HUES64 (cell line): ENCODE measurements around the gene VDR.
A peak's percentile ranks its signal among the peaks of the same experiment; 100 is the strongest.

Experiments
- H3K27ac ChIP-seq: 2 replicates; pipeline ENCODE4 v1.7.0; 2013; ENCODE audit warnings: low read depth, low read length, inconsistent platforms
- H3K27me3 ChIP-seq: 2 replicates; pipeline ENCODE4 v1.6.1; 2013; ENCODE audit warnings: mild to moderate bottlenecking, low read length; ENCODE audit not compliant: insufficient read depth
- H3K36me3 ChIP-seq: 2 replicates; pipeline ENCODE4 v1.6.1; 2013; ENCODE audit warnings: mild to moderate bottlenecking, low read length; ENCODE audit not compliant: insufficient read depth
- H3K4me1 ChIP-seq: 2 replicates; pipeline ENCODE4 v1.6.1; 2013; ENCODE audit warnings: mild to moderate bottlenecking, low read length, moderate library complexity; ENCODE audit not compliant: insufficient read depth
- H3K4me3 ChIP-seq: 2 replicates; pipeline ENCODE4 v1.5.1; 2013; ENCODE audit warnings: mild to moderate bottlenecking, low read length, moderate library complexity
- H3K9ac ChIP-seq: 2 replicates; pipeline ENCODE4 v1.6.1; 2013; ENCODE audit warnings: mild to moderate bottlenecking, low read depth, low read length
- H3K9me3 ChIP-seq: 2 replicates; pipeline ENCODE4 v1.6.1; 2013; ENCODE audit warnings: low read depth, low read length; ENCODE audit not compliant: insufficient read depth
- WGBS: fragments of 150-250, 120-280 bp; methylation state at CpG from one replicate; pipeline ENCODE4 v1.1.7; 2013; ENCODE audit warnings: missing lambda C conversion rate; 5-methylcytosine and 5-hydroxymethylcytosine counted together

Gene VDR

DNA sequence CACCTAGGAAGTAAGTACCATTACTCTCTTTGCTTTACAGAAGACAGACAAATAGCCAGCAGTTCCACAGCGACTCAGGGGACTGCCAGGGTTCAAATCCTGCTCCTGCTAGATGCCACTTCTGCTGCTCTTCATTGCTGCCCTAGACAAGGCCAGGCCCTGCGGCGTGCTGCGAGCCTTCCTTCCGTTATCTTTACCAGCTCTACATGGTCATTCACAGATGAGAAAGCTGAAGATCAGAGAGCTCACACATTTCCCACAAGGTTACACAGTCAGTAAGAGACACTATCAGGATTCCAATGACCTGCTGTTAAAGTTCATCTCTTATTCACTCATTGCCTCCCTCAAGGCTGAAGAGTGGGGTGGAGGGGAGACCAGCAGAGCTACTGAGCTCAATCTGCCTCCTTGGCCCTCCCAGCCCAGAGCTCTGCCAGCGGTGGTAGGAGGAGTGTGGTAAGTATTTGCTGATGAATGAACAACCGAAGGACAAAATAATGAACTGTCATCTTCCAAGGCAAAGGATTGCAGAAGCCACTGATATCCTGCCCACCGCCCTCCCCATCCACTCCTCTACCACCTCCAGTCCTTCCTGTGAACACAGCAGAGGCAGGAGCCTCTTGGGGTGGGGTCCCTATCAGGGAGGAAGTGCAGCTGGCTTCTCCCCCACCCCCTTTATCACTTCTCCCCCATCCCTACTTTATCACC, 70.4 kb downstream of the VDR start:
- 94% methylated on average over 8 of the region's 8 CpGs for WGBS
- Histone ChIP-seq H3K4me1 (peaks cover 3% of the 10 kb centered on the region), H3K27me3 (no peaks in the 10 kb centered on the region), H3K36me3 (no peaks in the 10 kb centered on the region), H3K9ac (no peak overlapping the region), H3K27ac (no peak overlapping the region), H3K4me3 (no peak overlapping the region), H3K9me3 (no peaks in the 10 kb centered on the region)

- Histone ChIP-seq H3K4me1 (peaks cover 9% of the 10 kb centered on the region), H3K27ac (no peak overlapping the region)
- WGBS, result 91% methylated on average over 12 of the region's 12 CpGs
Measured at GRCh38 chr12:47833591-47834012, 71.2 kb downstream of the VDR start.

DNA sequence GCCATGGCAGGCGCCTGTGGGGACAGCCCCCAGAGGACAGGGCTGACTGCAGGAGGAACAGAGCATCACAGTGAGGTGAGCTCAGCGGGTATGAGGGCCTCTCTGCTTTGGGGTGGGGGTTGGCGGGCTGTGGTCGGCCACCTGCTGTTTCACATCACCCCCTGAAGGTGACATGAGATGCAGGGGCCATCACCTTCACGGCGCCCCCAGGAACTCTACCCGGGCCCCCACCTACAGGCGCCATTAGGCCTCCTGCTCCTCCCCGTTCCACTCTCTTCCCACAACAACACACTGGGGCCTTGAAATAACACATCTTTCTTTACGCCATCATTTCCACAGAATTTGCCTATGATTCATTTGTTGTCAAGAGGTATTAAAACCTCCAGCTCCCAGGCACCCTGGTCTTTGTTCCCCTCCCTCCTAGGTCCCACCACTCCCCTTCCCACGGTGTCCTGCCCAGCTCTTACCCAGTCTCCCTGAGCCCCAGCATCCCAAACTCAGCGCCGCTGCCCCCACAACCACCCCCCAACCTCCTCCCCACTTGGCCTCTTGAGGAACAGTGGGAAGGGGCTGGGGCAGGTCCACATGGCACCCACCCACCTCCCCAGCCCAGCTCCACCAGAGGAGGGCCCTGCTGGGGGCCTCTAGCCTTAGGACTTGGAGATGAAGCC, 72.4 kb downstream of the VDR start:
- no peak overlapping the region for H3K9ac ChIP-seq
- H3K27me3 ChIP-seq, result no peaks in the 10 kb centered on the region
- H3K9me3 ChIP-seq, result no peaks in the 10 kb centered on the region
- H3K36me3 ChIP-seq, result no peaks in the 10 kb centered on the region
- no peak overlapping the region for H3K4me3 ChIP-seq
- peaks cover 8% of the 10 kb centered on the region for H3K4me1 ChIP-seq
- H3K27ac ChIP-seq, result no peak overlapping the region
- 88% methylated on average over 13 of the region's 13 CpGs for WGBS

More at GRCh38 chr12:47833591-47834012, 71.2 kb downstream of the VDR start:
- Histone ChIP-seq H3K36me3 (no peaks in the 10 kb centered on the region), H3K27me3 (no peaks in the 10 kb centered on the region), H3K9ac (no peak overlapping the region), H3K9me3 (no peaks in the 10 kb centered on the region), H3K4me3 (no peak overlapping the region)

DNA sequence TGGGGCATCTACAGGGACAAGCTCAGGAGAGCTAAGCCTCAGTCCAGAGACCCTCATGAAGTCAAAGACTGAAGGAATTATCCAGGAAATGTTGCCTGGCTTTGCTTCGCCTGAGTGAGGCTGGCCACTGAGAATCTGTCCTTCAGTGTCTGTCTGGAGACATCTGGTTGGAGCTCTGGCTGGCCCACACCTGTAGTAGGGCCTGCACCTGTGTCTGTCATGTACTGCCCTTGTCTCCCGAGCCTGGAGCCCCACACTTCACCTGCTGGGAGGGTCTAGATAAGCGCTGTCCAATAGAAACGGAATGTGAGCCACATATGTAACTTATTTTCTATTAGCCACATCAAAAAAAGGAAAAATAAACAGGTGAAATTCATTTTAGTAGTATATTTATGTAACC, 75.2 kb downstream of the VDR start:
- H3K4me3 ChIP-seq, result no peak overlapping the region
- H3K9ac ChIP-seq, result no peak overlapping the region
- H3K27me3 ChIP-seq, result no peaks in the 10 kb centered on the region
- no peak overlapping the region for H3K27ac ChIP-seq
- H3K4me1 ChIP-seq, result peaks cover 14% of the 10 kb centered on the region
- 56% methylated on average over 4 of the region's 4 CpGs for WGBS
- no peaks in the 10 kb centered on the region for H3K9me3 ChIP-seq
- no peaks in the 10 kb centered on the region for H3K36me3 ChIP-seq

GRCh38 chr12:47828976-47829482, 75.8 kb downstream of the VDR start:
- Histone ChIP-seq H3K4me1 (peaks cover 16% of the 10 kb centered on the region), H3K4me3 (no peak overlapping the region)

GRCh38 chr12:47828008-47828975, 76.5 kb downstream of the VDR start:
- H3K4me1 ChIP-seq, result peaks cover 16% of the 10 kb centered on the region
- H3K9me3 ChIP-seq, result no peaks in the 10 kb centered on the region
- H3K27me3 ChIP-seq, result no peaks in the 10 kb centered on the region
- WGBS, result 88% methylated on average over 13 of the region's 14 CpGs
- no peak overlapping the region for H3K9ac ChIP-seq
- H3K36me3 ChIP-seq, result no peaks in the 10 kb centered on the region
- H3K4me3 ChIP-seq, result no peak overlapping the region
- H3K27ac ChIP-seq, result no peak overlapping the region

More at GRCh38 chr12:47828976-47829482, 75.8 kb downstream of the VDR start:
- H3K27ac ChIP-seq, result no peak overlapping the region
- 0 out of 2 replicates have a peak overlapping the region, but pooled peaks have one; percentile 17 for H3K9ac ChIP-seq
- no peaks in the 10 kb centered on the region for H3K27me3 ChIP-seq
- no peaks in the 10 kb centered on the region for H3K9me3 ChIP-seq
- H3K36me3 ChIP-seq, result no peaks in the 10 kb centered on the region
- WGBS, result 54% methylated on average over 7 of the region's 7 CpGs

DNA sequence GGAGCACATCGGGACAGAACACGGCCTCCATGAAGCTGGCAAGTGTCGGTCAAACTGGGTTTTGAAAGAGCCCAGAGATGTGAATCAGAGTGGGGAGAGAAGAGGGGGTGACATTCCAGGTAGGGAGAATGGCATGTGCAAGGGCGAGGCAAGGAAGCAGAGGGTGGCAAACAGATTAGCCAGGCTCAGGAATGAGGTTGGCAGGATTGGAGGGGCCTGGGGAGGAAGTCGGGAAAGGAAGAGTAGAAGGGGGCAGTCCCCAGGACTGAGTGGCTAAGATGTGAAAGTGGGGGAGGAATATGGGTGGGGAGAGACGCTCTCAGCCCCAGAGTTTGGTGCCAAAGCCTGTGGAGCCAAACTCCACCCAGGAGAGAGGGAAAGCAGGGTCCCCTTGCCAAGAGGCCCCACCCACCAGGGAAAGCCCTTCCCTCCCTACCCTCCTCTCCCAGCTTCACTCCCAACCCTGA, 79.6 kb downstream of the VDR start:
- no peak overlapping the region for H3K9ac ChIP-seq

GRCh38 chr12:47824635-47825034, 80.2 kb downstream of the VDR start:
- Histone ChIP-seq H3K9me3 (no peaks in the 10 kb centered on the region), H3K27me3 (no peaks in the 10 kb centered on the region), H3K9ac (no peak overlapping the region), H3K4me3 (no peak overlapping the region), H3K27ac (no peak overlapping the region), H3K36me3 (no peaks in the 10 kb centered on the region), H3K4me1 (peaks cover 33% of the 10 kb centered on the region)
- WGBS, result 84% methylated on average over 2 of the region's 3 CpGs

More for the DNA sequence above, 79.6 kb downstream of the VDR start:
- Histone ChIP-seq H3K4me3 (no peak overlapping the region), H3K36me3 (no peaks in the 10 kb centered on the region), H3K27ac (no peak overlapping the region), H3K4me1 (peaks cover 33% of the 10 kb centered on the region), H3K9me3 (no peaks in the 10 kb centered on the region), H3K27me3 (no peaks in the 10 kb centered on the region)
- WGBS, result 84% methylated on average over 6 of the region's 6 CpGs

DNA sequence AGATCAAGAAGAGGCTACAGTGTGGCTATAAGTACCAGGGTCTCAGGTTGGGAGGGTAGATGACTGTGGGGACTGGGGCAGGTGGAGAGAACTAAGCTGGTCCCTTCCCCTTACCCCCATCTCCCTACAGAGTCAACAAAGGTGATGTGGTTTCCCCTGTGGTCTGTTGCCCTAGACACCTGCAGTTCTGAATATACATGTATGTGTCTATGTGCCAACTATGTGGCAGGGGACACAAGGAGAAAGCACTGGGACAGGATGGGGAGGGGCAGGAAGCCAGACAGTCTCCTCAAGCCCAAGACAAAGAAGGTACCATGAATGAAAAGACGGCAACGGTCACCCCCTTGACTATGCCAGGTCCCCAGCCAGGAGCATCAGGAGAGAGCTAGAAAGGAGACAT, 80.6 kb downstream of the VDR start:
- Histone ChIP-seq H3K27ac (no peak overlapping the region), H3K27me3 (no peaks in the 10 kb centered on the region), H3K4me3 (no peak overlapping the region), H3K9ac (no peak overlapping the region), H3K36me3 (no peaks in the 10 kb centered on the region), H3K9me3 (no peaks in the 10 kb centered on the region), H3K4me1 (peaks cover 30% of the 10 kb centered on the region)
- WGBS, result 79% methylated on average over 2 of the region's 2 CpGs

DNA sequence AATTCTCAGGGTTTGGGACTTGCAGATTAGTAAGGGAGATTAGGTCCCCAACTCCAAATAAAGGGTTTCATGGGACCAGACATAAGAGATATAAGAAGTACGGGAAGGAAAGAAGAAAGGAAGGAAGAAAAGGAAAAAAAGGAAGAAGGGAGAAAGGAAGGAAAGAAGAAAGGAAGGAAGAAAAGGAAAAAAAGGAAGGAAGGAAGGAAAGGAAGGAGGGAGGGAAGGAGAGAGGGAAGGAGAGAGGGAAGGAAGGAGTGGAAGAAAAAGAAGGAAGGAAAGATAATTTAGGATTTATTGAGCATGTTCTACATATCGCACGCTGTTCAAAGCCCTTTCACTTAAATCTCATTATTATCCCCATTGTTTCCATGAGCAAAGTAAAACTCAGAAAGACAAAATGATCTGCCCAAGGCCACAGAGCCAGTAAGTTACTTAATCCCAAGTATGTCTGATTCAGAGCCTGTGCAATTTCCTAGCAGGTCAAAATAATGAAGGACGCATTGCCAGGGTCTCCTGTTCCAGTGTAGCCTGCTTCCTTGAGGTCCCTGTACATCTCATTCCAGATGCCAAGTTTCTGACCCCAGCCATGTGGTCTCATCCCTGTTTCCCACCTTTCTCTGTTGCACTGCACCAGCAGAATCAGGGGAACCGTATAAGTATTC, 81.2 kb downstream of the VDR start:
- no peak overlapping the region for H3K27ac ChIP-seq
- no peaks in the 10 kb centered on the region for H3K9me3 ChIP-seq
- H3K4me3 ChIP-seq, result no peak overlapping the region
- H3K27me3 ChIP-seq, result no peaks in the 10 kb centered on the region
- no peaks in the 10 kb centered on the region for H3K36me3 ChIP-seq
- no peak overlapping the region for H3K9ac ChIP-seq
- WGBS, result 96% methylated on average over 5 of the region's 5 CpGs
- H3K4me1 ChIP-seq, result peaks cover 28% of the 10 kb centered on the region
